Measurements from ENCODE around the gene FAF1. TPM values are rescaled to one million over a fixed set of nuclear protein-coding genes. Genes with fewer than 3 reads are reported as not detected.

FAF1 gene
- total RNA-seq, 6 experiments from 2014 or later: 24.1 to 32.4 (median 31.6) TPM

GRCh38 chr1:50808296-50808695 lies 151.8 kb downstream of the FAF1 start:
- TF ChIP-seq CTCF (IDR thresholded peaks at IDR 0.05): no peak
- TF ChIP-seq POLR2A (IDR thresholded peaks at IDR 0.05): no peak
- Histone ChIP-seq H3K4me3 (no peak overlapping the region), H3K27me3 (no peaks in the 10 kb centered on the region), H3K9me3 (no peaks in the 10 kb centered on the region), H3K4me1 (peaks cover 0 to 12% (median 4%) of the 10 kb centered on the region in 4 donors), H3K36me3 (no peaks in the 10 kb centered on the region), H3K27ac (no peak overlapping the region)
- DNase-seq: no peak
- peak in 2 of 4 donors; percentile 69 to 77 for ATAC-seq
- intact Hi-C loops (cut with DNase I): no loop called here
- 96% methylated on average over 3 of the region's 3 CpGs for WGBS (ENCODE audit: insufficient coverage, low coverage, low lambda C conversion rate, missing lambda C conversion rate)

- intact Hi-C loops (cut with DNase I): no loop called here
- no peak overlapping the region for H3K4me3 ChIP-seq
- H3K27me3 ChIP-seq: no peaks in the 10 kb centered on the region
- 79% methylated on average over 2 of the region's 2 CpGs for WGBS (ENCODE audit: insufficient coverage, low coverage, low lambda C conversion rate, missing lambda C conversion rate)
- ATAC-seq (peak in 1 of 4 donors; percentile 12), DNase-seq (no peak)
- H3K27ac ChIP-seq: no peak overlapping the region
- H3K4me1 ChIP-seq: no peaks in the 10 kb centered on the region
- H3K36me3 ChIP-seq: no peaks in the 10 kb centered on the region
- TF ChIP-seq POLR2A (IDR thresholded peaks at IDR 0.05) (no peak), CTCF (IDR thresholded peaks at IDR 0.05) (no peak)
- H3K9me3 ChIP-seq: no peaks in the 10 kb centered on the region
Observed at GRCh38 chr1:50796272-50796671, 163.8 kb downstream of the FAF1 start.

- no peak for DNase-seq
- no peaks in the 10 kb centered on the region for H3K27me3 ChIP-seq
- TF ChIP-seq POLR2A (IDR thresholded peaks at IDR 0.05): no peak
- TF ChIP-seq CTCF (IDR thresholded peaks at IDR 0.05): no peak
- intact Hi-C loops (cut with DNase I): no loop called here
- no peak overlapping the region for H3K4me3 ChIP-seq
- no peaks in the 10 kb centered on the region for H3K4me1 ChIP-seq
- no peak for ATAC-seq
- no peaks in the 10 kb centered on the region for H3K36me3 ChIP-seq
- H3K9me3 ChIP-seq: no peaks in the 10 kb centered on the region
- H3K27ac ChIP-seq: no peak overlapping the region
- 92% methylated on average over 6 of the region's 6 CpGs for WGBS (ENCODE audit: insufficient coverage, low coverage, low lambda C conversion rate, missing lambda C conversion rate)
Observed at GRCh38 chr1:50793521-50793920, 166.5 kb downstream of the FAF1 start.

GRCh38 chr1:50787266-50787665 lies 172.8 kb downstream of the FAF1 start:
- no peak for TF ChIP-seq POLR2A (IDR thresholded peaks at IDR 0.05)
- no peak for TF ChIP-seq CTCF (IDR thresholded peaks at IDR 0.05)
- WGBS (ENCODE audit: insufficient coverage, low coverage, low lambda C conversion rate, missing lambda C conversion rate): 90% methylated on average over 3 of the region's 3 CpGs
- intact Hi-C loops (cut with DNase I): no loop called here
- ATAC-seq (no peak), DNase-seq (no peak)
- Histone ChIP-seq H3K27me3 (no peaks in the 10 kb centered on the region), H3K4me3 (no peak overlapping the region), H3K9me3 (no peaks in the 10 kb centered on the region), H3K27ac (no peak overlapping the region), H3K36me3 (no peaks in the 10 kb centered on the region), H3K4me1 (no peaks in the 10 kb centered on the region)

GRCh38 chr1:50783286-50783685 lies 176.8 kb downstream of the FAF1 start:
- TF ChIP-seq POLR2A (IDR thresholded peaks at IDR 0.05) (no peak), CTCF (IDR thresholded peaks at IDR 0.05) (no peak)
- intact Hi-C loops (cut with DNase I): no loop called here
- H3K27ac ChIP-seq: peak overlapping the region in 2 of 3 donors; percentile 20 to 51
- no peaks in the 10 kb centered on the region for H3K9me3 ChIP-seq
- 76% methylated on average over 9 of the region's 9 CpGs for WGBS (ENCODE audit: insufficient coverage, low coverage, low lambda C conversion rate, missing lambda C conversion rate)
- no peaks in the 10 kb centered on the region for H3K36me3 ChIP-seq
- H3K4me3 ChIP-seq: peak overlapping the region in 2 of 3 donors; percentile 3 to 22
- H3K27me3 ChIP-seq: no peaks in the 10 kb centered on the region
- H3K4me1 ChIP-seq: peaks cover 0 to 8% (median 0%) of the 10 kb centered on the region in 4 donors
- peak in 3 of 4 donors; percentile 34 to 56 (median 34) for ATAC-seq
- DNase-seq: no peak

Measured in right lobe of liver (tissue), 6 donors.